ENCODE measurements around the gene ITPKB.

Gene ITPKB

GRCh38 chr1:226702957-226703831 lies 35.9 kb downstream of the ITPKB start:
- DNase-seq, result peak; percentile 86

- no peak for DNase-seq
These were observed 36.6 kb downstream of the ITPKB start for GRCh38 chr1:226702318-226702956.

- DNase-seq, result no peak
These were observed 38.2 kb downstream of the ITPKB start for GRCh38 chr1:226700861-226701260.

GRCh38 chr1:226699166-226699565 lies 39.9 kb downstream of the ITPKB start:
- DNase-seq, result no peak

DNA sequence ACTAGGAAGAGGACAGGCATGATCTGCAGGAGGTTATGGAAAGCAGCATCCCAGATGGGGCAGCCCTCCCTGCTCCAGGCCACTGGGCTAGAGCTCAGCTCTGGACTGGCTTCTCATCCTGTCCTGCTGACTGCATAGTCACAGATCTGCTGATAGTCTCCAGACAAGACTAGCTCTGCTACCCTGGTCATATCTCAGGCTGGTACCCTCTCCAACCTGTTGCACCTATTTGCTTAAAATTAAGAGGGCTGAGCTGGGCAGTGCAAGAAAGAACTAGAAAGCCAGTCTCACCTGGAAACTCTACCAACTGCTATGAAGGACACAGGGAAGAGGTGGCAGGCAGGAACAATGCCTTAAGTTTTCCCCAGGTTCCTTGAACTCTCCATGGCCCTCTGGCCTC lies 40.4 kb downstream of the ITPKB start:
- DNase-seq, result no peak

DNA sequence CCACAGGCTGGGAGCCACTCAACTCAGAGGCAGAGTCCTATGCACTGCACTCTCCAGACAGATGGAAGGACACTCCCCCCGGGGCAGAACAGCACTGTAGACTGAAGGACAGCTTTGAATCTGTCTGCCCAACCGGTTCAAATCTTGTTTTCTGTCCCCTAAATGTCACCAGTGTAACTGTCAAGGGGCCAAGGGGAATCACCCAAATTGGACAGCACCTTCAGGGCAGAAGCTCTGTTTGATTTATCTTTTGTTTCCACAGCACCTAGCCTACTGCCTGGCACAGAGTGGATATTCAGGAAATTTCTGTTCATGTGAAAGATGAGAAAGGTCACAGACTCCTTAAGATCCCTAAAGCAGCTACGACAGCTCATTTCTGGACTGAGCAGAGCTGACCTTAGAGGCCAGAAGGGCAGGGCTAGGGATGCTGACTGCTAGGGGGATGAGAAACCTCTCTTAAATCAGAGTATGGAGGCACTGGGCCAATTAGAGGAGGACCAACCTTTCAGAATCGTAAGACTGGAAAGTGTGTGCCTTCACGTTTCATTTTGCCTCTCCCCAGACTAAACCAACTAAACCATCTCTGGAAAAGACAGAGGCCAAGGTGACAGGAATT lies 41.0 kb downstream of the ITPKB start:
- DNase-seq, result no peak

- DNase-seq, result no peak
These were observed 41.7 kb downstream of the ITPKB start for GRCh38 chr1:226697151-226697928.

DNA sequence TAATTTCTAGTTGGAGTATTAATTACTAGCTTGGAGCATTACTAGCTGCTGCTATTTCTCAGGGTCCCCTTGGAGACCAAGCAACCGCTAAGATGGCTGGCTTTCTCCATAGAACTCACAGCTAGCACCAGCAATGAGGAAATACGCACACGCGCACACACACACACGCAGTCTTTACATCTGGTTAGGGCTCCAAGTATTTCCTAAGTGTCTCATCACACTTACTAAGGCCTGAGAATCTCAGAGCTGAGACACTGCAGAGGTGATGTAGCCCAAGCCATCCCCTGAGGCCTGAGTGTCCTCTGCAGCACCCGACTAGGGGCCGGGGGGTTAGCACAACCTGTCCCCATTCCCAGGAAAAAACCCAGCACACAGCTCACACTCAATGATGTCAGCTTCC lies 42.5 kb downstream of the ITPKB start:
- no peak for DNase-seq

DNA sequence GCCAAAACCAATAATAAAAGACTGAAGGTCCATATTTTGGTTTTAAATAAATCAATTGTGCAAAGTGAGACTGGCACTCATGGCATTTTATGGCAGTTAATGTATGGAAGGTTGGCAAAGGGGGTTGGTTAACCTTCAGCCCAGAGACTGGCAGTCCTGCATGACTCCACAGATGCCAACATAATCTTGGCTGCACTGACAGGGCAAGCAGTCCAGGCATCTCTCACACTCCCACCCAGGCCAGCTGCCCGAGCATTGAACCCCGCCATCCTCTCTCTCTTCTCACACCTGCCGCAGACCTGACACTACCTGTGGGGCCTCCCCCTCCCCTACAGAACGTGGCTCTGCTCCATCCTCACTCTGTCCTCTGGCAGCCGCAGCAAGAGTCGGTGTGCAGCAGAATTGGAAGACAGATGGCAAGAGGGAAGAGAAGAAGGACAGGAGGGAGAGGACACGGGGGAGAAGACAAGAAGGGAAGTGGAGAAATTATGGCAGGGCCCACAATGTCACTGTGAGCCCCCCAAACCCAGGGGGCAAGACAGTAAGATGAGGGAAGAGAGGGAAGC lies 43.7 kb downstream of the ITPKB start:
- no peak for DNase-seq

DNA sequence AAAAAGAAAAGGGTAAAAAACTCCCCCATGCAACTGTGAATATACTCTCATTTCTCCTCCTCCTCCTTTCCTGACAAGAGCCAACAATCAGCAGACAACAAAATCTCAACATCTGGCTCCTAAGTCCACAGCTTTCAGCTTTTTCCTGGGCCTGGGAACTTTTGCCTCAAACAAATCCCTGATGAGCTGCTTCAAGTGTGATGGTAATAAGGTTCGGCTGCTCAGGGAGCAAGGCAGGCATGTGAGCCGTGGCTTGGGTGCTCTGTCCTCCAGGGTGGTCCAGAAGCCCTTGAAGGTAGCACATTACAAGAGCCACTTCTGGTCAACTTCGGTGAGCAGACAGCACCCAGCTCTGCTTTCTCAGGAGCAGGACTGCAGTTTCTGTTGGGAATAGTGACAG lies 46.3 kb downstream of the ITPKB start:
- no peak for DNase-seq

DNA sequence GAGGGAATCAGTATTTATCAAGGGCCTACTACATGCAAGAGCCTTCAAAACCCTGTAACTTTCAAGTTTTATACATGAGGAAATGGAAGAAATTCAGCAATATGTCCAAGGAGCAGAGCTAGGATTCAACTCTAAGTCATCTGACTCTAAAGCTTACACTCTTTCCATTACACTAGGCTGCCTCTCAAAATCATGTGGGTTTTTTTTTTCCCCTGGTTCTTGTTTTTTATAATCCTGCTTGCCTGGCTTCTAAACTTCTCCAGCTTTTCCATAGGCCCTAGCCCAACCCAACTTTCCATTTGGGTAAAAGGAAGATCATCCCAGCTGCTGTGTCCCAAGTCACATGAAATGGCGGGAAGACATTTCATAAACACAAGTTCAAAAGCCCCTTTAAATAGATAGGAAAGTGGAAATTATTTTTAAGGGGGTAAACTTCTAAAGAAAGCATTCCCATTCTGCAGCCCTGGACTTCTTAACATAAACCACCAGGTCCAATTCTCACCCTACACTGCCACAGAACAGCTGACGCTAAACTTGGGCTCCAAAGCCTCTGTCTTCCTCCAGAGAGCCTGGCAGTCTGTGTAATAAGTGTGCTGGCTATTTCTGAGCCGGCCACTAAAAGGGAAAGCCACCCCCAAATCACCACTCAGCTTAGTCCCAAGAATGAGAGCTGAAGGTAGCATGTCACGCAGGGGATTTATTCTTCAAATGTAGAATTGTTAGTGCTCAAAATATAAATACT lies 46.9 kb downstream of the ITPKB start:
- no peak for DNase-seq

DNA sequence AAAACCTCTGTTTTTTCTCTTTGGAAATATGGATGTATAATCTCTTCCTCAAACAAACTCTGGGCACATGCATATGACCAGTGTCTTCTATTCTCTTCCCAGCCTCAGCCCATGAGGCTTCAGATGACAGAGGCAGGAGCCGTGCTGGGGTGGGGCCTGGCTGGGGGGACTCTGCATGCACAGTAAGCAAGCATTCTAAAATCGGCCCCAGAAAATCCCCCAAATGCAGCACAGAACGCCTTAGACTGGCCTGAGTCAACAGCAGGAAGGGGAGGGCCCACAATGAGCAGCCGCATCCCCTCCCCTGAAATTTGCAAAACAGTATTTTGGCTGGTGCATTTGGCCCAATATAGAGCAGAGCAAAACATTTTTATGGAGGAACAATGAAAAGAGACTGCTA lies 47.8 kb downstream of the ITPKB start:
- DNase-seq, result peak; percentile 66

DNA sequence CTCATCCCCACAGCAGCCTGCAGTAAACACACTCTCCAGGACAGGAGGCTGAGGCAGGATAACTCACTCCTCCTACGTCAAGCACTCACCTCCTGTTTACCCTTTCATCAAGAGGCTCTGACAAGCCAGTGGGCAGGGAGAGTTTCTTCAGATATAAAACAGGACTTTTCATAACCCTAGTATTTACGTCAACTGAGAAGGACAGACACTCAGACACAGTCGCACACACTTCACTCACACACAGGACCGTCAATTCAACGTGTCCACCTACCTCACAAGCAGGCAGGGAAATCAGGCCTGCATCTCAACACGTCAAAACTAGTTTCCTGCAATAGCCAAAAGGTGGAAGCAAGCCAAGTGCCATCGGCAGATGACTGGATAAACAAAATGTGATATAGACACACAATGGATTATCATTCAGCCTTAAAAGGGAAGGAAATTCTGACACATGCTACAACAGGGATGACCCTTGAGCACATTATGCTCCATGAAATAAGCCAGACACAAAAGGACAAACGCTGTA lies 48.6 kb downstream of the ITPKB start:
- no peak for DNase-seq

DNA sequence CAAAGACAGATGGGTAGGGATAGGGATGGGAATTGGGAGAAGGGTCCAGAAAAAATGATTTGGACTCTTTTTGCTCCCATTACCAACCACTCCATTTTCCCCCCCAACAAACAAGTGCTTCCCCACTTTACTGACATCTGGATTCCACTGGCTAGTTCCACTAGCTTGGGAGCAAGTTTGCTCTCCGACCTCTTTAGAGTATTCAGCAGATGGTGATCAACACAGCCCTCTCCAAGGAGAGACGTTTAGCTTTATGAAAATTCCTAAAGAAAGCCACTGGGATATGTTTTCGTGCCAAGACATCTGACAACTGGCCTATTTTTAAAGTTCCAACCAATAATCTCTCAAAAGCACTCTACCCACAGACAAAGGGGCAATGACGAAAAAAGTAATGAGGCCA lies 50.3 kb downstream of the ITPKB start:
- no peak for DNase-seq

DNA sequence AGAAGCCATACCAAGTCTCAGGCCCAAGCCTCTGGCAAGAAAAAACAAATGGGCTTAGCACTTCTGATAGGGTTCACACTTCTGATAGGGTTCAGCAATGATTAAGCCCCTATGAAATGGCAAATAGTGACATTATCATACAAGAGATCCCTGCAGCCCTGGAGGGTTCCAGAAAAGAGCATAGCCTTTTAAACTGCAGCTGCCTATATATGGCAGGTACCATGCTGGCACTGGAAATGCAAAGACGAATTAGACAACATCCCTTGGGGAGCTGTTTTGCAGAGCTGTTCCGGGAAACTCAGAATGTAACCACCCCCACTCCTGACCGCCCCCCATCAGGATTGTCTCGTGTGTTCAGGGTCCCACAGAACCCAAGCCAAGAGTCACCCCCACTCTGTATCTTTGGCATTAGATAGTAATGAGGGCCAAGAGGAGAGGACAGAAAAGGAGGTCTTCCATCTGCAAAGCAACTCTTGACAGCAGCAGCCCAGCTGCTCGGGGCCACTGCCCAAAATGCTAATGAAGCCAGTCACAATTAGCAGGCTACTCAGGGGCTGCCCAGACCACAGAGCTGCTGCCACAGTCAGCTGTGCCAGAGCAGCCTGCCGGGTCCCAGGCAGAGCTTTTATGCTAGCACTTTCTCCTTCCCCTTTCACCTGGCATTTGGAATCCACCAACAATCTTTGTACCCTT lies 50.9 kb downstream of the ITPKB start:
- no peak for DNase-seq

DNA sequence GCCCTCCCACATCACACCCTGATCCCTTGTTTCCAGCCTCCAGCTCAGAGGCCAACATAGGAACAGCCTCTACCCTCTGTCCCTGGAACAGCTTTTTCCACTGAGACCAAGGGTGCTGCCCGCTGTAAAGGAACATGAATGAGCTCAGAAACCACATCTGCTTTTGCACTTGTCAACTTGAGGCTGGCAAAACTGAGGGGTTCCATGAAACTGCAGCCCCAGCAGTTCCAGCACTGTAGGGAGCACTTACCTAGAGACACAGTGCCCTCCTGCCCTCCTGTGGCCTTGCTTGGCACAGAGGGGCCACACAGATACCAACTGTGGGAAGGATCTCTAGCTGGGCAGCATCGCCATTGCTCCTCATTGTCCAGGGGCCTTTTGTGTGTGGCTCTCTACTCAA lies 51.7 kb downstream of the ITPKB start:
- DNase-seq, result peak; percentile 49

GRCh38 chr1:226686440-226687425 lies 52.3 kb downstream of the ITPKB start:
- DNase-seq, result no peak

DNA sequence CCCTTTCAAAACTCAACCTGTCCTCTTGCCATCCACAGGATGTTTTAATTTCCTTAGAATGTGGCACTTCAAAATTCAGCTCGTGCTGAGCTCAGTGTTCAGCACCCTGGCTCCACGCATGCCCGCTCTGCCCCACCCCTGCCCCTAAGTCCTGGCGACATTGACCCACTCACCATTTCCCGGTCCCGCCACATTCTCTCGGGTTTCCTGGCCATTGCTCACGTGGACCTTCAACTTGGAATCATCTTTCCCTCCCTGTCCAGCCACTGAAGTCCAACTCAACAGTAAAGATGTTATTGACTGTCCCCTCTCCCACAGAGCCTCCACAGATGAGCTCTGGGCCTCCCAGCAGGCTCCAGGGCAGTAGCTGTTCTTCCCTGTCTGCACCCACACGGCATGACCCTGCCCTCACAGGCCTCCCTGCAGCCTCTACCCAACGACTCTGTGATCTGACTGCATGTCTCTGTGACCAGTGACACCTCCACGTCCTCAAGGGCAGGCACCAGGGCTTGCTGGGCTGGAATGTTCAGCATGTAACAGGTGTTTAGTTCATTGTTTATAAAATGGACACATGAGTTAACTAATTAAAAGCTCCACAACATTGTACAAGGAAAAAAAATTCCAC lies 53.8 kb downstream of the ITPKB start:
- no peak for DNase-seq

DNA sequence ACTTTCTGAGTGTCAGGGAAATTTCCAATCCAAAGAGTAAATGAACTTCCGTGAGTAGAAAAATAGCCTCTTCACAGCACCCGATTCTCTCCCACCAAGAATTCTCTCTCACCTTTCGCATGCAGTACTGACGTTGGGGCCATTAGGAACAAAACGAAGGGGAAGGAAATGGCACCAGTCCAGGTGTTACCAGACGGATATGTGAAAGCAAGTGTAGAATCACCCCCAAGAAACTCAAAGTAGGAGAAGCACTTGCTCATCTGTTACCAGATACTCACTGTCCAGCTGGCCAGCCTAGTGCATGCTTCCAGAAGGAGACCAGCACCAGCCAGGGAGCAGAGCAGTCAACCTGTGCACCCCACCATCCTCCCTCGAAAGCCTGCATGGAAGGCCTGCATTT lies 55.1 kb downstream of the ITPKB start:
- DNase-seq, result no peak
